ENCODE results near the gene PHYH.

GRCh38 chr10:13233358-13233757 lies 66.5 kb downstream of the PHYH start:
- no peak for TF ChIP-seq EZH2phosphoT487 (IDR thresholded peaks at IDR 0.05; ENCODE audit: borderline replicate concordance, low read depth, low read length)
- TF ChIP-seq, protein P1, sequence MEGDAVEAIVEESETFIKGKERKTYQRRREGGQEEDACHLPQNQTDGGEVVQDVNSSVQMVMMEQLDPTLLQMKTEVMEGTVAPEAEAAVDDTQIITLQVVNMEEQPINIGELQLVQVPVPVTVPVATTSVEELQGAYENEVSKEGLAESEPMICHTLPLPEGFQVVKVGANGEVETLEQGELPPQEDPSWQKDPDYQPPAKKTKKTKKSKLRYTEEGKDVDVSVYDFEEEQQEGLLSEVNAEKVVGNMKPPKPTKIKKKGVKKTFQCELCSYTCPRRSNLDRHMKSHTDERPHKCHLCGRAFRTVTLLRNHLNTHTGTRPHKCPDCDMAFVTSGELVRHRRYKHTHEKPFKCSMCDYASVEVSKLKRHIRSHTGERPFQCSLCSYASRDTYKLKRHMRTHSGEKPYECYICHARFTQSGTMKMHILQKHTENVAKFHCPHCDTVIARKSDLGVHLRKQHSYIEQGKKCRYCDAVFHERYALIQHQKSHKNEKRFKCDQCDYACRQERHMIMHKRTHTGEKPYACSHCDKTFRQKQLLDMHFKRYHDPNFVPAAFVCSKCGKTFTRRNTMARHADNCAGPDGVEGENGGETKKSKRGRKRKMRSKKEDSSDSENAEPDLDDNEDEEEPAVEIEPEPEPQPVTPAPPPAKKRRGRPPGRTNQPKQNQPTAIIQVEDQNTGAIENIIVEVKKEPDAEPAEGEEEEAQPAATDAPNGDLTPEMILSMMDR (conservative IDR thresholded peaks at IDR 0.05; ENCODE audit: low read length) = no peak

Data from OCI-LY7 (cell line).